Neural progenitor cell (in vitro differentiated cells): ENCODE results near the gene PSEN2.

Experiments used
- EZH2 ChIP-seq: fragments of 200-600 bp; sonication (generic); IDR thresholded peaks from 2 replicates; pipeline ENCODE4 v1.6.1; 2017; ENCODE audit warnings: antibody characterized with exemption, mild to moderate bottlenecking, moderate library complexity
- EZH2phosphoT487 ChIP-seq: fragments of 200-600 bp; sonication (generic); IDR thresholded peaks from 2 replicates; pipeline ENCODE4 v1.6.1; 2017; ENCODE audit warnings: antibody characterized with exemption
- TF ChIP-seq, protein P1 (sequence below): fragments of 200-600 bp; sonication (generic); IDR thresholded peaks from 2 replicates; pipeline ENCODE4 v1.5.1; 2017; ENCODE audit warnings: antibody characterized with exemption, mild to moderate bottlenecking

- TF ChIP-seq, protein P1, sequence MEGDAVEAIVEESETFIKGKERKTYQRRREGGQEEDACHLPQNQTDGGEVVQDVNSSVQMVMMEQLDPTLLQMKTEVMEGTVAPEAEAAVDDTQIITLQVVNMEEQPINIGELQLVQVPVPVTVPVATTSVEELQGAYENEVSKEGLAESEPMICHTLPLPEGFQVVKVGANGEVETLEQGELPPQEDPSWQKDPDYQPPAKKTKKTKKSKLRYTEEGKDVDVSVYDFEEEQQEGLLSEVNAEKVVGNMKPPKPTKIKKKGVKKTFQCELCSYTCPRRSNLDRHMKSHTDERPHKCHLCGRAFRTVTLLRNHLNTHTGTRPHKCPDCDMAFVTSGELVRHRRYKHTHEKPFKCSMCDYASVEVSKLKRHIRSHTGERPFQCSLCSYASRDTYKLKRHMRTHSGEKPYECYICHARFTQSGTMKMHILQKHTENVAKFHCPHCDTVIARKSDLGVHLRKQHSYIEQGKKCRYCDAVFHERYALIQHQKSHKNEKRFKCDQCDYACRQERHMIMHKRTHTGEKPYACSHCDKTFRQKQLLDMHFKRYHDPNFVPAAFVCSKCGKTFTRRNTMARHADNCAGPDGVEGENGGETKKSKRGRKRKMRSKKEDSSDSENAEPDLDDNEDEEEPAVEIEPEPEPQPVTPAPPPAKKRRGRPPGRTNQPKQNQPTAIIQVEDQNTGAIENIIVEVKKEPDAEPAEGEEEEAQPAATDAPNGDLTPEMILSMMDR, result no peak
- TF ChIP-seq EZH2 (no peak), EZH2phosphoT487 (no peak)
Measured at GRCh38 chr1:226916497-226916896, 46.1 kb downstream of the PSEN2 start.
